Esophagus muscularis mucosa (tissue), 4 donors: ENCODE results near the gene JAKMIP3.

Experiments used
- EP300 ChIP-seq: sonication (generic); formaldehyde crosslinking; IDR thresholded peaks from one replicate; pipeline ENCODE4 v1.6.1; 2017; ENCODE audit warnings: antibody characterized with exemption
- POLR2A ChIP-seq: fragments of 450-650 bp; IDR thresholded peaks from one replicate; pipeline ENCODE4 v1.6.1; 2017; ENCODE audit warnings: antibody characterized with exemption, moderate library complexity, mild to moderate bottlenecking, low read depth
- POLR2AphosphoS5 ChIP-seq, 2 donors: sonication (generic); formaldehyde crosslinking; IDR thresholded peaks; one replicate each; pipeline ENCODE4 v1.6.1; 2017; ENCODE audit warnings: antibody characterized with exemption in 2 of 2
- TF ChIP-seq, protein P1 (sequence below), 3 experiments: fragments of 200-600 bp in 2 of 3; fragments of 450-650 bp in 1 of 3; sonication (generic) in 2 of 3; IDR thresholded peaks; one replicate each; pipeline ENCODE4 v1.5.1; 2017 to 2019; ENCODE audit warnings: antibody characterized with exemption in 3 of 3, mild to moderate bottlenecking in 2 of 3, moderate library complexity in 1 of 3

DNA sequence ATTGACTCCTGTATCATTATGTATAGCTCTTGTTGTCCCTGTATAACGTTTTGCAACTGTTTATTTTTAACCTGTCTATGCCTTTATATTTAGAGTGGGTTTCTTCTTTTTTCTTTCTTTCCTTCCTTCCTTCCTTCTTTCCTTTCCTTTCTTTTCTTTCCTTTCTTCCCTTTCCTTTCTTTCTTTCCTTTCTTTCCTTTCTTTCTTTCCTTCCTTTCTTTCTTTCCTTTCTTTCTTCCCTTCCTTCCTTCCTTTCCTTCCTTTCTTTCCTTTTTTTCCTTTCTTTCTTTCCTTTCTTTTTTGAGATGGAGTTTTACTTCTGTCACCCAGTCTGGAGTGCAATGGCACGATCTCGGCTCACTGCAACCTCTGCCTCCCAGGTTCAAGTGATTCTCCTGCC is 5.9 kb downstream of the JAKMIP3 start:
- TF ChIP-seq POLR2AphosphoS5 (IDR thresholded peaks at IDR 0.05), result no peak
- TF ChIP-seq, protein P1, sequence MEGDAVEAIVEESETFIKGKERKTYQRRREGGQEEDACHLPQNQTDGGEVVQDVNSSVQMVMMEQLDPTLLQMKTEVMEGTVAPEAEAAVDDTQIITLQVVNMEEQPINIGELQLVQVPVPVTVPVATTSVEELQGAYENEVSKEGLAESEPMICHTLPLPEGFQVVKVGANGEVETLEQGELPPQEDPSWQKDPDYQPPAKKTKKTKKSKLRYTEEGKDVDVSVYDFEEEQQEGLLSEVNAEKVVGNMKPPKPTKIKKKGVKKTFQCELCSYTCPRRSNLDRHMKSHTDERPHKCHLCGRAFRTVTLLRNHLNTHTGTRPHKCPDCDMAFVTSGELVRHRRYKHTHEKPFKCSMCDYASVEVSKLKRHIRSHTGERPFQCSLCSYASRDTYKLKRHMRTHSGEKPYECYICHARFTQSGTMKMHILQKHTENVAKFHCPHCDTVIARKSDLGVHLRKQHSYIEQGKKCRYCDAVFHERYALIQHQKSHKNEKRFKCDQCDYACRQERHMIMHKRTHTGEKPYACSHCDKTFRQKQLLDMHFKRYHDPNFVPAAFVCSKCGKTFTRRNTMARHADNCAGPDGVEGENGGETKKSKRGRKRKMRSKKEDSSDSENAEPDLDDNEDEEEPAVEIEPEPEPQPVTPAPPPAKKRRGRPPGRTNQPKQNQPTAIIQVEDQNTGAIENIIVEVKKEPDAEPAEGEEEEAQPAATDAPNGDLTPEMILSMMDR (IDR thresholded peaks at IDR 0.05), result no peak
- no peak for TF ChIP-seq EP300
- TF ChIP-seq POLR2A, result no peak
